Measurements from ENCODE around the gene PTPRA.

Gene PTPRA

GRCh38 chr20:2922957-2923356, 49.7 kb downstream of the PTPRA start:
- DNase-seq (ENCODE audit: low read depth) = no peak

- DNase-seq (ENCODE audit: low read depth) = no peak
Measured at GRCh38 chr20:2930538-2930937, 57.3 kb downstream of the PTPRA start.

GRCh38 chr20:2932498-2932897, 59.2 kb downstream of the PTPRA start:
- DNase-seq (ENCODE audit: low read depth) = no peak

- DNase-seq (ENCODE audit: low read depth) = no peak
Measured at GRCh38 chr20:2937902-2938301, 64.6 kb downstream of the PTPRA start.

- peak; percentile 56 for DNase-seq (ENCODE audit: low read depth)
Measured at GRCh38 chr20:2942439-2942838, 69.2 kb downstream of the PTPRA start.

GRCh38 chr20:2946988-2947961, 74.0 kb downstream of the PTPRA start:
- peak; percentile 4 for DNase-seq (ENCODE audit: low read depth)

GRCh38 chr20:2948968-2949367, 75.7 kb downstream of the PTPRA start:
- DNase-seq (ENCODE audit: low read depth) = no peak

GRCh38 chr20:2952766-2953165, 79.5 kb downstream of the PTPRA start:
- DNase-seq (ENCODE audit: low read depth) = no peak

GRCh38 chr20:2955257-2955970, 82.1 kb downstream of the PTPRA start:
- no peak for DNase-seq (ENCODE audit: low read depth)

GRCh38 chr20:2956480-2956879, 83.2 kb downstream of the PTPRA start:
- no peak for DNase-seq (ENCODE audit: low read depth)

- no peak for DNase-seq (ENCODE audit: low read depth)
Measured at GRCh38 chr20:2967841-2968240, 94.6 kb downstream of the PTPRA start.

- no peak for DNase-seq (ENCODE audit: low read depth)
Measured at GRCh38 chr20:2972126-2972525, 98.8 kb downstream of the PTPRA start.

GRCh38 chr20:2973574-2973973, 100.3 kb downstream of the PTPRA start:
- no peak for DNase-seq (ENCODE audit: low read depth)

GRCh38 chr20:2978519-2978918, 105.2 kb downstream of the PTPRA start:
- no peak for DNase-seq (ENCODE audit: low read depth)

GRCh38 chr20:2981646-2982045, 108.4 kb downstream of the PTPRA start:
- DNase-seq (ENCODE audit: low read depth) = no peak

GRCh38 chr20:2983508-2983907, 110.2 kb downstream of the PTPRA start:
- DNase-seq (ENCODE audit: low read depth) = no peak

GRCh38 chr20:2984028-2984501, 110.8 kb downstream of the PTPRA start:
- DNase-seq (ENCODE audit: low read depth) = no peak

- peak; percentile 21 for DNase-seq (ENCODE audit: low read depth)
Measured at GRCh38 chr20:2984956-2985661, 111.8 kb downstream of the PTPRA start.

GRCh38 chr20:2986466-2986865, 113.2 kb downstream of the PTPRA start:
- DNase-seq (ENCODE audit: low read depth) = peak; percentile 36

- DNase-seq (ENCODE audit: low read depth) = no peak
Measured at GRCh38 chr20:2987861-2988260, 114.6 kb downstream of the PTPRA start.

- DNase-seq (ENCODE audit: low read depth) = no peak
Measured at GRCh38 chr20:2991532-2991931, 118.3 kb downstream of the PTPRA start.

- DNase-seq (ENCODE audit: low read depth) = no peak
Measured at GRCh38 chr20:2993250-2993649, 120.0 kb downstream of the PTPRA start.

Data from fibroblast of the conjunctiva (primary cell).